Esophagus muscularis mucosa (tissue), 4 donors: ENCODE data around the gene PHF2. TPM values are rescaled to one million over a fixed set of nuclear protein-coding genes. Genes with fewer than 3 reads are reported as not detected.

Experiments used
- DNase-seq: peaks from one replicate; pipeline ENCODE4 v3.0.0-alpha.2; 2017; ENCODE audit errors: extremely low spot score
- H3K27ac ChIP-seq, 4 donors: fragments of 200-600 bp; sonication (generic); replicated peaks in 1 of 4; 1 replicate in 3 of 4; 2 replicates in 1 of 4; pipeline ENCODE4 v1.5.1; 2016 to 2019; ENCODE audit warnings: mild to moderate bottlenecking in 1 of 4
- H3K27me3 ChIP-seq, 4 donors: fragments of 200-600 bp; sonication (generic); one replicate each; pipeline versions ENCODE4 v1.5.1 to v1.6.0; 2016 to 2019
- H3K36me3 ChIP-seq, 4 donors: fragments of 200-600 bp; sonication (generic); one replicate each; pipeline ENCODE4 v1.5.1; 2016 to 2019
- H3K4me1 ChIP-seq, 4 donors: fragments of 200-600 bp; sonication (generic); one replicate each; pipeline ENCODE4 v1.5.1; 2016 to 2019
- H3K4me3 ChIP-seq, 4 donors: fragments of 200-600 bp; sonication (generic); 1 replicate in 2 of 4; 2 replicates in 2 of 4; pipeline ENCODE4 v1.5.1; 2016 to 2019; ENCODE audit warnings: mild to moderate bottlenecking in 4 of 4, moderate library complexity in 1 of 4
- H3K9me3 ChIP-seq, 4 donors: fragments of 200-600 bp; sonication (generic); 1 replicate in 3 of 4; 2 replicates in 1 of 4; pipeline ENCODE4 v1.5.1; 2016 to 2019
- CTCF ChIP-seq, 3 experiments: fragments of 200-600 bp in 2 of 3; fragments of 450-650 bp in 1 of 3; sonication (generic) in 2 of 3; IDR thresholded peaks; one replicate each; pipeline ENCODE4 v1.5.1; 2017 to 2019; ENCODE audit warnings: antibody characterized with exemption in 3 of 3, mild to moderate bottlenecking in 2 of 3, moderate library complexity in 1 of 3
- EP300 ChIP-seq: sonication (generic); formaldehyde crosslinking; IDR thresholded peaks from one replicate; pipeline ENCODE4 v1.6.1; 2017; ENCODE audit warnings: antibody characterized with exemption
- POLR2A ChIP-seq: fragments of 450-650 bp; IDR thresholded peaks from one replicate; pipeline ENCODE4 v1.6.1; 2017; ENCODE audit warnings: antibody characterized with exemption, moderate library complexity, mild to moderate bottlenecking, low read depth
- POLR2AphosphoS5 ChIP-seq, 2 donors: sonication (generic); formaldehyde crosslinking; IDR thresholded peaks; one replicate each; pipeline ENCODE4 v1.6.1; 2017; ENCODE audit warnings: antibody characterized with exemption in 2 of 2
- WGBS: methylation state at CpG from one replicate; pipeline ENCODE4 v1.1.5; 2018; 5-methylcytosine and 5-hydroxymethylcytosine counted together
- intact Hi-C: fragments of 100-400 bp; cut with DNase I; formaldehyde crosslinking; loops from one replicate; pipeline ENCODE4 v1.15.1; 2023
- total RNA-seq, 4 donors: library from RNA; depleted of rRNA; stranded (reverse); fragments of >200 nt; gene quantifications; one replicate each; pipeline versions ENCODE4 v1.1.0 to v1.2.1, GENCODE V29; 2016

Gene PHF2
- total RNA-seq, 4 donors from 2014 or later, result 35.7 to 53.5 (median 43.2) TPM

- intact Hi-C loops, result no loop called here
- H3K36me3 ChIP-seq, result peaks cover 20 to 99% (median 80%) of the 10 kb centered on the region in 4 donors
- DNase-seq, result no peak
These were observed 59.1 kb downstream of the PHF2 start for GRCh38 chr9:93635186-93636107.

GRCh38 chr9:93636172-93636661, 59.8 kb downstream of the PHF2 start:
- no peaks in the 10 kb centered on the region for H3K27me3 ChIP-seq
- H3K4me1 ChIP-seq, result peaks cover 0 to 8% (median 0%) of the 10 kb centered on the region in 4 donors
- H3K9me3 ChIP-seq, result peaks cover 0 to 31% (median 11%) of the 10 kb centered on the region in 4 donors
- TF ChIP-seq POLR2A (no peak), EP300 (no peak), POLR2AphosphoS5 (IDR thresholded peaks at IDR 0.05) (no peak), CTCF (IDR thresholded peaks at IDR 0.05) (no peak)
- no peak for DNase-seq
- peaks cover 20 to 92% (median 73%) of the 10 kb centered on the region in 4 donors for H3K36me3 ChIP-seq
- H3K4me3 ChIP-seq, result no peak overlapping the region
- H3K27ac ChIP-seq, result no peak overlapping the region
- intact Hi-C loops, result no loop called here
- WGBS, result 92% methylated on average over 13 of the region's 15 CpGs

More at GRCh38 chr9:93635186-93636107, 59.1 kb downstream of the PHF2 start:
- TF ChIP-seq POLR2AphosphoS5 (IDR thresholded peaks at IDR 0.05) (no peak), CTCF (IDR thresholded peaks at IDR 0.05) (no peak), EP300 (no peak), POLR2A (no peak)
- Histone ChIP-seq H3K9me3 (peaks cover 0 to 30% (median 11%) of the 10 kb centered on the region in 4 donors), H3K27ac (no peak overlapping the region), H3K27me3 (no peaks in the 10 kb centered on the region), H3K4me1 (peaks cover 0 to 3% (median under 1%) of the 10 kb centered on the region in 4 donors), H3K4me3 (no peak overlapping the region)
- 89% methylated on average over 13 of the region's 13 CpGs for WGBS

- peaks cover 20 to 92% (median 69%) of the 10 kb centered on the region in 4 donors for H3K36me3 ChIP-seq
- peaks cover 0 to 10% (median 0%) of the 10 kb centered on the region in 4 donors for H3K4me1 ChIP-seq
- peaks cover 0 to 31% (median 11%) of the 10 kb centered on the region in 4 donors for H3K9me3 ChIP-seq
- H3K27me3 ChIP-seq, result no peaks in the 10 kb centered on the region
- TF ChIP-seq EP300, result no peak
- TF ChIP-seq POLR2AphosphoS5 (IDR thresholded peaks at IDR 0.05), result no peak
- no peak for TF ChIP-seq CTCF (IDR thresholded peaks at IDR 0.05)
- TF ChIP-seq POLR2A, result no peak
- DNase-seq, result no peak
- H3K27ac ChIP-seq, result no peak overlapping the region
- WGBS, result 87% methylated on average over 4 of the region's 5 CpGs
- intact Hi-C loops, result no loop called here
- no peak overlapping the region for H3K4me3 ChIP-seq
These were observed 60.3 kb downstream of the PHF2 start for GRCh38 chr9:93636667-93637066.

- Histone ChIP-seq H3K9me3 (peaks cover 0 to 31% (median 11%) of the 10 kb centered on the region in 4 donors), H3K4me3 (no peak overlapping the region), H3K27me3 (no peaks in the 10 kb centered on the region), H3K27ac (no peak overlapping the region), H3K4me1 (peaks cover 0 to 10% (median under 1%) of the 10 kb centered on the region in 4 donors), H3K36me3 (peaks cover 20 to 85% (median 57%) of the 10 kb centered on the region in 4 donors)
- TF ChIP-seq EP300 (no peak), CTCF (IDR thresholded peaks at IDR 0.05) (no peak), POLR2AphosphoS5 (IDR thresholded peaks at IDR 0.05) (no peak), POLR2A (no peak)
- intact Hi-C loops, result no loop called here
- no peak for DNase-seq
- WGBS, result 97% methylated on average over 3 of the region's 3 CpGs
These were observed 61.5 kb downstream of the PHF2 start for GRCh38 chr9:93637886-93638285.
